Naive B cell (primary cell): ENCODE data around the gene MEGF9. TPM values are rescaled to one million over a fixed set of nuclear protein-coding genes. Genes with fewer than 3 reads are reported as not detected.

Source experiments
- ATAC-seq, 2 donors: fragments of 150-1000 bp; cut with Tn5 transposase; 2 replicates each; pipeline ENCODE4 v1.10.0; 2021; ENCODE audit warnings: low read depth in 2 of 2, mild to moderate bottlenecking in 2 of 2, moderate library complexity in 2 of 2
- DNase-seq: peaks from one replicate; pipeline ENCODE4 v3.0.0; 2022
- H3K27ac Mint-ChIP-seq, 6 donors: one replicate each; pipeline ENCODE4 v1.8.0; 2020 to 2022; ENCODE audit warnings: mild to moderate bottlenecking in 6 of 6, mixed read lengths in 6 of 6, moderate library complexity in 5 of 6, inconsistent platforms in 2 of 6
- H3K27me3 Mint-ChIP-seq, 3 donors: one replicate each; pipeline ENCODE4 v1.8.0; 2021 to 2022; ENCODE audit warnings: mixed read lengths in 3 of 3, mild to moderate bottlenecking in 1 of 3
- H3K36me3 Mint-ChIP-seq, 2 donors: one replicate each; pipeline ENCODE4 v1.8.0; 2020 to 2022; ENCODE audit warnings: mixed read lengths in 2 of 2, inconsistent platforms in 1 of 2, mild to moderate bottlenecking in 1 of 2
- H3K4me1 Mint-ChIP-seq, 3 donors: one replicate each; pipeline ENCODE4 v1.8.0; 2020 to 2022; ENCODE audit warnings: mixed read lengths in 3 of 3, inconsistent platforms in 1 of 3, mild to moderate bottlenecking in 1 of 3, moderate library complexity in 1 of 3
- H3K4me3 Mint-ChIP-seq, 8 donors: one replicate each; pipeline ENCODE4 v1.8.0; 2020 to 2022; ENCODE audit warnings: mild to moderate bottlenecking in 8 of 8, mixed read lengths in 8 of 8, moderate library complexity in 8 of 8, inconsistent platforms in 2 of 8
- H3K9me3 Mint-ChIP-seq, 7 donors: one replicate each; pipeline ENCODE4 v1.8.0; 2020 to 2022; ENCODE audit warnings: mixed read lengths in 7 of 7, mild to moderate bottlenecking in 5 of 7, inconsistent platforms in 2 of 7, moderate library complexity in 1 of 7
- polyA plus RNA-seq, 6 donors: library from polyadenylated mRNA; unstranded; fragments of 300-500 nt; fragmentation: Illumina TruSeq; gene quantifications; one replicate each; pipeline ENCODE4 v1.2.3, GENCODE V29; 2021; ENCODE audit warnings: low read depth in 6 of 6

The MEGF9 gene
- polyA plus RNA-seq, 6 donors from 2014 or later: 4.4 to 5.6 (median 5.0) TPM

DNA sequence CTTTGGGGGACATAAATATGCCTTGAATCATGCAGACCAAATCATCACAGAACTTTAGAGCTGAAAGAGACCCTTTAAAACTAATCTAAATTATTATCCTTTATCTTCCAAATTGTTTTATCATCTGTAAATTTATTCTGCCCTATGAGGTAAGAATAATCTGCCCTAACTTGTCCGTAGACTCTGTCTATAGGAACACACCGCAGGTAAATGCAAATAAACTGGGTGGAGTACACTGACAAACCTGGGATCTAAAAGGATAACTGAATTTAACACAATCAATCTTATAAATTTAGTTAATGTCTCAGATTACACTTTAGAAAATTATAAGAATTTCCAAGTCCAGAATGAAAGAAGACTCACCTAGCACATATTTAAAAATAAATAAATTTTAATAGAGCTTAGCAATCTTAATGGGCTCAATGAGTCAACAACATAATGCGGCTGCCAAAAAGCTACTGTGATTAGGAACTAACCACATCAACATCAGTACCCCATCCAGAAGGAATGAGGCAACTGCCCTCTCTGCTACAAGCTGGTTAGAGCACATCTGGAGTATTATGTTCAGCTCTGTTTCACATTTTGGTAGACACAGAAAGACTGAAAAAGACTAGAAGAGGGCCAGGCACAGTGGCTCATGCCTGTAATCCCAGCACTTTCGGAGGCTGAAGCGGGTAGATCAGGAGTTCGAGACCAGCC lies 5.6 kb downstream of the MEGF9 start:
- Mint-ChIP-seq H3K4me1 (peaks cover 19 to 48% (median 22%) of the 10 kb centered on the region in 3 donors), H3K27ac (peak overlapping the region in 4 of 6 donors; percentile 14 to 92 (median 56)), H3K9me3 (no peaks in the 10 kb centered on the region), H3K36me3 (no peaks in the 10 kb centered on the region), H3K4me3 (peak overlapping the region in 6 of 8 donors; percentile 70 to 98 (median 88)), H3K27me3 (no peaks in the 10 kb centered on the region)
- DNase-seq (no peak), ATAC-seq (no peak)

GRCh38 chr9:120707170-120707569 lies 7.1 kb downstream of the MEGF9 start:
- Mint-ChIP-seq H3K27ac (peak overlapping the region in 1 of 6 donors; percentile 50), H3K36me3 (no peaks in the 10 kb centered on the region), H3K9me3 (no peaks in the 10 kb centered on the region), H3K27me3 (no peaks in the 10 kb centered on the region), H3K4me1 (peaks cover 7 to 34% (median 8%) of the 10 kb centered on the region in 3 donors), H3K4me3 (peak overlapping the region in 1 of 8 donors; percentile 21)
- ATAC-seq (no peak), DNase-seq (no peak)

DNA sequence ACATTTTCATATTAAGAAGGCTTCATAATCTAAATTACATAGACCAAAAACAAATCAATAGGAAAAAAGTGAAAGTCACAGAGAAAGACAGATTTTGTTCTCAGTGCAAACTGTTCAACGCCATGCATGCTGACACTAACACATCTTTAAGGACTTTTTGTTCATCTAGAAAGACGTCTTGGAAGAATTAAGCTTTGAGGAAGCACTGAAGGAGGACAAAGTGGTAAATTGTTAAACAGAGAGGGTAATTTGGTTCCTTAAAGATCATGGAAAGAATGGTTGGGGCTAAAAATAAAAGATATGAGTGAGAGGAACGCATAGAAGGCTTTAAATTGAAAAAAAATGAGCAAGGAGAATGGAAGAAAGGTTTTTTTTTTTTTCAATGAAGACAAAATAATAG lies 9.1 kb downstream of the MEGF9 start:
- H3K27ac Mint-ChIP-seq: peak overlapping the region in 1 of 6 donors; percentile 18
- DNase-seq (no peak), ATAC-seq (no peak)
- H3K4me1 Mint-ChIP-seq: peaks cover 0 to 14% (median 0%) of the 10 kb centered on the region in 3 donors
- no peaks in the 10 kb centered on the region for H3K27me3 Mint-ChIP-seq
- no peaks in the 10 kb centered on the region for H3K9me3 Mint-ChIP-seq
- H3K4me3 Mint-ChIP-seq: no peak overlapping the region
- no peaks in the 10 kb centered on the region for H3K36me3 Mint-ChIP-seq

DNA sequence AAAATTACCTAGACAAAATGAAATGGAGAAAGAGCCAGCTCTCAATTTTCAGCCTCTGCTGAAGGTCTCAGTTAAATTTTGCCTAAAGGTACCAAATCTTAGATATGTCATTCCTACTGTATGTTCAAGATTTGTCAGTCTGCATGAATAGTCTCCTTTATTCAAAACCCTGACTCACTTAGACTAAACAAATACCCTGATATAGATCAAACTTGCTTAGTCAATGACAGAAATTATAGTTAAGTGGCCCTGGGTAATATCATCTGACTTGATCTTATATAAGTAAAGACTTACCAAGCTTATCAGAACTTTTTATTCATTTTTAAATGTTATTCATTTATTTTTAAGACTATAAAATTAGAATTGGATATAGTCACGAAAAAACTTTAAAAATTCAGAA lies 12.2 kb downstream of the MEGF9 start:
- Mint-ChIP-seq H3K36me3 (no peaks in the 10 kb centered on the region), H3K27ac (no peak overlapping the region), H3K27me3 (no peaks in the 10 kb centered on the region), H3K4me1 (peaks cover 0 to 5% (median 4%) of the 10 kb centered on the region in 3 donors), H3K4me3 (no peak overlapping the region), H3K9me3 (no peaks in the 10 kb centered on the region)
- no peak for DNase-seq
- no peak for ATAC-seq

GRCh38 chr9:120701248-120701647 lies 13.0 kb downstream of the MEGF9 start:
- H3K36me3 Mint-ChIP-seq: no peaks in the 10 kb centered on the region
- DNase-seq (no peak), ATAC-seq (no peak)
- H3K4me1 Mint-ChIP-seq: peaks cover 2 to 5% (median 4%) of the 10 kb centered on the region in 3 donors
- no peaks in the 10 kb centered on the region for H3K27me3 Mint-ChIP-seq
- H3K4me3 Mint-ChIP-seq: no peak overlapping the region
- no peaks in the 10 kb centered on the region for H3K9me3 Mint-ChIP-seq
- H3K27ac Mint-ChIP-seq: no peak overlapping the region

- H3K27ac Mint-ChIP-seq: no peak overlapping the region
- H3K9me3 Mint-ChIP-seq: no peaks in the 10 kb centered on the region
- H3K27me3 Mint-ChIP-seq: no peaks in the 10 kb centered on the region
- no peak overlapping the region for H3K4me3 Mint-ChIP-seq
- DNase-seq: no peak
- peaks cover 4 to 12% (median 5%) of the 10 kb centered on the region in 3 donors for H3K4me1 Mint-ChIP-seq
- no peak for ATAC-seq
- no peaks in the 10 kb centered on the region for H3K36me3 Mint-ChIP-seq
Observed at GRCh38 chr9:120698766-120699165, 15.5 kb downstream of the MEGF9 start.

- Mint-ChIP-seq H3K9me3 (no peaks in the 10 kb centered on the region), H3K4me3 (no peak overlapping the region), H3K4me1 (peaks cover 14 to 22% (median 15%) of the 10 kb centered on the region in 3 donors), H3K27me3 (no peaks in the 10 kb centered on the region), H3K36me3 (no peaks in the 10 kb centered on the region), H3K27ac (peak overlapping the region in 3 of 6 donors; percentile 3 to 29 (median 13))
- no peak for ATAC-seq
- no peak for DNase-seq
Observed at GRCh38 chr9:120697448-120697847, 16.8 kb downstream of the MEGF9 start.

DNA sequence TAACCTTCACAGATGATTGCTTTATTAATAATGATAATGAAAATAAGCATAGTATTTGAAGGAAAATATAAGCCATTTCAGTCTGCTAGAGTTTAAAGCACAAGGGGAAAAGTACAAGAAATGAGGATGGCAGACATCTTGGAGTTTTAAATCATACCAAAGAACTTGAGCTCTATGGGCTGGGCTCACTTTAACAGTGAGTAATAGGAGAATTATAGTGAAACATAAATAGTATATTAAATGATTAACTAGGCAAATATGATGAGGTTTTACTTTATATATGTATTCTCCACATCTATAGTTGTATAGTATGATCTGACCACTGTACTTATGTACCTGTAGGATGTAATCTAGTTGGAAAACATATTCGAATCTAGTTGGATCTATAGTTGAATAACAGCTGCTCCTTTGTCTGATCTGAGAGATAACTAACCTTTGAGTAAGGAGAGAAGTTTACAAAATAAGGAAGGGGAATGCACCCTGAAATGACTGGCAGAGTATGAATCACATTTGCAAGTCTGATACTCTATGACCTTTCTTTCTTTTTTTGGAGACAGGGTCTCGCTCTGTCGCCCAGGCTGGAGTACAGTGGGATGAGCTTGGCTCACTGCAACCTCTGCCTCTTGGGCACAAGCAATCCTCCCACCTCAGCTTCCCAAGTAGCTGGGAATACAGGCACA lies 17.6 kb downstream of the MEGF9 start:
- Mint-ChIP-seq H3K4me3 (no peak overlapping the region), H3K36me3 (no peaks in the 10 kb centered on the region), H3K9me3 (no peaks in the 10 kb centered on the region), H3K27me3 (no peaks in the 10 kb centered on the region), H3K27ac (peak overlapping the region in 1 of 6 donors; percentile 73), H3K4me1 (peaks cover 16 to 24% (median 16%) of the 10 kb centered on the region in 3 donors)
- no peak for DNase-seq
- no peak for ATAC-seq

- H3K4me1 Mint-ChIP-seq: peaks cover 16 to 24% (median 16%) of the 10 kb centered on the region in 3 donors
- DNase-seq (no peak), ATAC-seq (no peak)
- no peaks in the 10 kb centered on the region for H3K9me3 Mint-ChIP-seq
- H3K27me3 Mint-ChIP-seq: no peaks in the 10 kb centered on the region
- H3K27ac Mint-ChIP-seq: no peak overlapping the region
- H3K4me3 Mint-ChIP-seq: no peak overlapping the region
- no peaks in the 10 kb centered on the region for H3K36me3 Mint-ChIP-seq
Observed at GRCh38 chr9:120694559-120694958, 19.7 kb downstream of the MEGF9 start.

DNA sequence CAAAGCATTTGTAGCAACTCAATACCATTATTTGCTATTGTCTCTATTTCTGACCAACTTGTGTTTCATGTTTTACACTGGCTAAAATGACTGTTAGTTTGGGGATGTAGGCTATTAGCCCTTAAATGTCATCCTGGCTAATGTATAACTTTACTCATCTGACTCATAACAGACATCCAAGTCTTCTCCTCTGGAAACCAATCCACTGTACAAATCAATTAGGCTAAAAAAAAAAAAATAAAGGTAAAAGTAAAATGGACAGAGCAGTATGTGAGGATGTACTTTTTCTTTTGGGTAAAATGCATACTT lies 20.6 kb downstream of the MEGF9 start:
- DNase-seq: no peak
- no peaks in the 10 kb centered on the region for H3K9me3 Mint-ChIP-seq
- no peaks in the 10 kb centered on the region for H3K36me3 Mint-ChIP-seq
- ATAC-seq: no peak
- H3K4me3 Mint-ChIP-seq: no peak overlapping the region
- H3K4me1 Mint-ChIP-seq: peaks cover 16 to 24% (median 16%) of the 10 kb centered on the region in 3 donors
- no peaks in the 10 kb centered on the region for H3K27me3 Mint-ChIP-seq
- peak overlapping the region in 4 of 6 donors; percentile 18 to 80 (median 66) for H3K27ac Mint-ChIP-seq

DNA sequence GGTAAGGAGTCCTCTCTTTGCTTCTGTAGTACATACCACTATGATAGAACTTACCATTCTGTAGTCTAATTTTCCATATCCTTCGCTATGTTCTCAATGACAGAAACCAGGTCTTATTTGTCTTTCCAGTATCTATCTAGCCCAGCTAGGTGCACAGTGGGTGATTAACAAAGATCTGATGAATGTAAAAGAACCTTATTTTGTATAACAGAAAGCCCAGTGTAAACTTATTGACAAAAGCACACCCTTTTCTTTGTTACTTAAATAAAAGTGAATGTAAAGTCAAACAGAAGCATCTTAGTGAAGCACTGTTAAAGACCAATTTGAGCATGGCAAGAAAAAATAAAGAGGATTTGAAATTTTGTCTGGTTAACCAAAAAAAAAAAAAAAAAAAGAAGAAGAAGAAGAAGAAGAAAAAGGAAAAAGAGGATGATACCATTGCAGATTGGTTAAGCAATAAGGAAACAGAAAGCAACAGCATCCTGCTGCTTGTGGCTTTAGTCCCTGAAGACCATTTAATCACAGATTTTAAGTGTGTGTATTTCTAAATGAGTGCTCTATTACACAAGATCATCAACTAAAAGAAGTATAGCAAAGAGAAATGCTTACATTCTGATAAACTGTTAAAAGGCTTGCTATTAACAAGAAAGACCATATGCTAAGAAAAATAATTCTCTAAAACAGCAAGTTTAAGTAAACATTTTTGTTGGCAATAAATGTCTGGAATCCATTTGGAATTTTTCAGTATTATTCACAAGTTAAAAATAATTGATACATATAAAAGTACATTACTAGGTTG lies 21.2 kb downstream of the MEGF9 start:
- peak overlapping the region in 5 of 8 donors; percentile 16 to 37 (median 25) for H3K4me3 Mint-ChIP-seq
- H3K9me3 Mint-ChIP-seq: no peaks in the 10 kb centered on the region

GRCh38 chr9:120690372-120690771 lies 23.9 kb downstream of the MEGF9 start:
- ATAC-seq (no peak), DNase-seq (no peak)
- peaks cover 0 to 3% (median 0%) of the 10 kb centered on the region in 7 donors for H3K9me3 Mint-ChIP-seq
- H3K36me3 Mint-ChIP-seq: no peaks in the 10 kb centered on the region
- peaks cover 11 to 20% (median 15%) of the 10 kb centered on the region in 3 donors for H3K4me1 Mint-ChIP-seq
- H3K27ac Mint-ChIP-seq: no peak overlapping the region
- H3K27me3 Mint-ChIP-seq: no peaks in the 10 kb centered on the region
- H3K4me3 Mint-ChIP-seq: no peak overlapping the region

More for the DNA sequence above, 21.2 kb downstream of the MEGF9 start:
- DNase-seq (peak; percentile 22), ATAC-seq (peak; percentile 79)
- no peaks in the 10 kb centered on the region for H3K27me3 Mint-ChIP-seq
- peaks cover 16 to 24% (median 16%) of the 10 kb centered on the region in 3 donors for H3K4me1 Mint-ChIP-seq
- peak overlapping the region in 4 of 6 donors; percentile 18 to 96 (median 66) for H3K27ac Mint-ChIP-seq
- no peaks in the 10 kb centered on the region for H3K36me3 Mint-ChIP-seq

DNA sequence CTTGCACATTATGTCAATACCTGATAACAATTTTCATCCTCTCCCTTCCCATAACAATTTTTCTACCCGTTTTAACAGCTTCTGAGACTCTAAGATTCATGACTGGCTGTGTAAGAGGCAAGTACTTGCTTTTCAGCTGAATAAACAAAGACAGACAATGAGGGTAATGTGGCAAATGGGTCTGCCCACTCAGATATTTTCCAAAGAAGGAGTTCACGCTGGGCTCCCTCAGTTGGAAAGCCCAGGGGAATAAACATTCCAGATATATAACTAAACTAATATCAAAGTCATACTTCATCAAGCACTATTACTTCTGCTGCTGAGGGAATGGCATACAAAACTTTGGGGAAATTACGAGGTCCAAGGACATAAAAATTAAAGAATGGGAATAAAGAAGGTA lies 24.4 kb downstream of the MEGF9 start:
- no peak for ATAC-seq
- H3K36me3 Mint-ChIP-seq: no peaks in the 10 kb centered on the region
- H3K27ac Mint-ChIP-seq: no peak overlapping the region
- H3K27me3 Mint-ChIP-seq: no peaks in the 10 kb centered on the region
- DNase-seq: no peak
- H3K4me1 Mint-ChIP-seq: peaks cover 11 to 20% (median 15%) of the 10 kb centered on the region in 3 donors
- no peak overlapping the region for H3K4me3 Mint-ChIP-seq
- peaks cover 0 to 3% (median 0%) of the 10 kb centered on the region in 7 donors for H3K9me3 Mint-ChIP-seq
